Fibroblast of skin of left quadriceps (primary cell): ENCODE data around the gene IRAK3.
A peak's percentile ranks its signal among the peaks of the same experiment; 100 is the strongest.
"Not testable (repeated sequence)": the region's sequence is repeated elsewhere in the genome, so short reads cannot be mapped to it uniquely, and the experiment has no call there.

ENCODE experiments used
- DNase-seq, 2 experiments: peaks; one replicate each; pipeline ENCODE4 v3.0.0-alpha.2; 2013; ENCODE audit warnings: low read depth in 2 of 2

IRAK3 gene

GRCh38 chr12:66258011-66258410 is 69.0 kb downstream of the IRAK3 start:
- no peak for DNase-seq

GRCh38 chr12:66262737-66263136 is 73.7 kb downstream of the IRAK3 start:
- no peak for DNase-seq

- no peak for DNase-seq
Measured at GRCh38 chr12:66268562-66268961, 79.5 kb downstream of the IRAK3 start.

- no peak for DNase-seq
Measured at GRCh38 chr12:66269142-66269541, 80.1 kb downstream of the IRAK3 start.

GRCh38 chr12:66269757-66270383 is 80.9 kb downstream of the IRAK3 start:
- peak; percentile 30 to 33 for DNase-seq

- no peak for DNase-seq
Measured at GRCh38 chr12:66270613-66271012, 81.6 kb downstream of the IRAK3 start.

- no peak for DNase-seq
Measured at GRCh38 chr12:66272650-66273049, 83.6 kb downstream of the IRAK3 start.

- no peak for DNase-seq
Measured at GRCh38 chr12:66273147-66273546, 84.1 kb downstream of the IRAK3 start.

GRCh38 chr12:66275040-66275439 is 86.0 kb downstream of the IRAK3 start:
- no peak for DNase-seq

GRCh38 chr12:66279123-66279712 is 90.2 kb downstream of the IRAK3 start:
- DNase-seq = peak; percentile 4 to 5

- no peak for DNase-seq
Measured at GRCh38 chr12:66280561-66280960, 91.5 kb downstream of the IRAK3 start.

- DNase-seq = no peak
Measured at GRCh38 chr12:66282244-66282643, 93.2 kb downstream of the IRAK3 start.

GRCh38 chr12:66287275-66287674 is 98.3 kb downstream of the IRAK3 start:
- no peak for DNase-seq

GRCh38 chr12:66288121-66288520 is 99.1 kb downstream of the IRAK3 start:
- DNase-seq = no peak

- DNase-seq = no peak
Measured at GRCh38 chr12:66289485-66289884, 100.5 kb downstream of the IRAK3 start.

- no peak for DNase-seq
Measured at GRCh38 chr12:66290716-66291200, 101.7 kb downstream of the IRAK3 start.

GRCh38 chr12:66296176-66296683 is 107.2 kb downstream of the IRAK3 start:
- no peak for DNase-seq

- no peak for DNase-seq
Measured at GRCh38 chr12:66297080-66297479, 108.1 kb downstream of the IRAK3 start.

GRCh38 chr12:66297923-66298322 is 108.9 kb downstream of the IRAK3 start:
- no peak for DNase-seq

- DNase-seq = peak; percentile 91 to 92
Measured at GRCh38 chr12:66301944-66302826, 113.2 kb downstream of the IRAK3 start, which contains the start of gene HELB. HELB (plus strand) TSS chr12:66302493; CDS start chr12:66302604, 111 bp downstream.

GRCh38 chr12:66302827-66303169 is 113.8 kb downstream of the IRAK3 start:
- DNase-seq = no peak

- DNase-seq = not testable (repeated sequence)
Measured at GRCh38 chr12:66303316-66303804, 114.3 kb downstream of the IRAK3 start.
